ENCODE data around the gene RGSL1. TPM values are rescaled to one million over a fixed set of nuclear protein-coding genes. Genes with fewer than 3 reads are reported as not detected.

The RGSL1 gene
- total and polyA plus RNA-seq, 2 of the 8 experiments (the other 6 are each of a cell fraction or from before 2014, with no cell fraction given): not detected

- H2BK20ac ChIP-seq (ENCODE audit: low read length): no peak overlapping the region
- no peak overlapping the region for H4K5ac ChIP-seq (ENCODE audit: insufficient read length, low read depth, low read length)
Measured at GRCh38 chr1:182600745-182601415, 150.9 kb downstream of the RGSL1 start.

More at GRCh38 chr1:182600745-182601415, 150.9 kb downstream of the RGSL1 start:
- no peak overlapping the region for H3K4me3 ChIP-seq (ENCODE audit: extremely low read depth in 1 of 4, insufficient read depth in 2 of 4, low read depth in 3 of 4, low read length in 4 of 4)
- H3K56ac ChIP-seq (replicated peaks; ENCODE audit: insufficient read length, low read depth, low read length): no peak overlapping the region
- no peak overlapping the region for H2BK120ac ChIP-seq (replicated peaks; ENCODE audit: low read depth, low read length)
- no peaks in the 10 kb centered on the region for H3K79me1 ChIP-seq (ENCODE audit: low read depth, low read length)
- H4K91ac ChIP-seq (replicated peaks; ENCODE audit: insufficient read length, low read length): no peak overlapping the region
- H3K14ac ChIP-seq (ENCODE audit: insufficient read length): no peak overlapping the region
- WGBS, 2 experiments (ENCODE audit: extremely low coverage in 1 of 2, insufficient coverage in 1 of 2, insufficient read length in 1 of 2, insufficient replicate concordance in 2 of 2, low coverage in 1 of 2, low lambda C conversion rate in 2 of 2, missing lambda C conversion rate in 1 of 2): 82% methylated on average over 5 of the region's 5 CpGs; no CpG with 5 or more reads in 1 of the 2 experiments
- no peak overlapping the region for H2AK5ac ChIP-seq (ENCODE audit: low read depth, low read length)
- H3K27ac ChIP-seq (ENCODE audit: low read depth, low read length): no peak overlapping the region
- H3K9me3 ChIP-seq (ENCODE audit: insufficient read depth in 2 of 2, low read depth in 1 of 2, low read length in 1 of 2): no peaks in the 10 kb centered on the region
- H3K4me2 ChIP-seq (ENCODE audit: insufficient read depth in 1 of 2, low read depth in 2 of 2, low read length in 2 of 2): no peak overlapping the region
- no peak overlapping the region for H3K23ac ChIP-seq (ENCODE audit: insufficient read length)
- DNase-seq (ENCODE audit: low read depth in 1 of 2, low spot score in 2 of 2): no peak
- no peak overlapping the region for H2BK15ac ChIP-seq (ENCODE audit: low read length)
- H3K36me3 ChIP-seq (ENCODE audit: control insufficient read depth in 2 of 4, insufficient read depth in 4 of 4, low read length in 3 of 4): peaks cover 10 to 15% (median 12%) of the 10 kb centered on the region in 4 experiments; a peak in 5 of 8 replicates
- H3K18ac ChIP-seq (ENCODE audit: extremely low read depth, low read length): no peak overlapping the region
- no peak for FAIRE-seq
- no peaks in the 10 kb centered on the region for H3K79me2 ChIP-seq (ENCODE audit: control insufficient read depth in 1 of 2, insufficient read depth in 2 of 2, low read length in 2 of 2)
- H2AFZ ChIP-seq (ENCODE audit: low read length): no peak overlapping the region
- no peak overlapping the region for H3K4ac ChIP-seq (replicated peaks; ENCODE audit: insufficient read length, low read depth, low read length)
- peaks cover 4 to 19% (median 8%) of the 10 kb centered on the region in 4 experiments for H3K4me1 ChIP-seq (replicated peaks in 1 of 4; ENCODE audit: control insufficient read depth in 3 of 4, insufficient read depth in 4 of 4, low read length in 3 of 4)
- H3K23me2 ChIP-seq (ENCODE audit: low read depth, low read length): peaks cover 7% of the 10 kb centered on the region
- no peak for TF ChIP-seq SP2 (IDR thresholded peaks at IDR 0.05; ENCODE audit: low read length)
- no peak for TF ChIP-seq RFX5 (IDR thresholded peaks at IDR 0.05; ENCODE audit: borderline replicate concordance, low read depth, low read length)
- no peak for TF ChIP-seq RXRA (IDR thresholded peaks at IDR 0.05; ENCODE audit: insufficient read depth, low read depth, low read length)
- no peak for TF ChIP-seq POLR2A (IDR thresholded peaks at IDR 0.05; ENCODE audit: control extremely low read depth in 1 of 2, low read depth in 2 of 2, low read length in 2 of 2)
- no peak for TF ChIP-seq KDM4A (IDR thresholded peaks at IDR 0.05; ENCODE audit: low read depth, low read length, severe bottlenecking)
- no peak for TF ChIP-seq KDM5A (IDR thresholded peaks at IDR 0.05; ENCODE audit: low read length)
- TF ChIP-seq SAP30 (IDR thresholded peaks at IDR 0.05; ENCODE audit: insufficient read depth, insufficient replicate concordance, low read length): no peak
- no peak overlapping the region for H2BK12ac ChIP-seq (ENCODE audit: low read depth, low read length)
- H4K8ac ChIP-seq (ENCODE audit: extremely low read depth, insufficient read depth, low read length): no peak overlapping the region
- no peak overlapping the region for H2BK5ac ChIP-seq (ENCODE audit: low read depth, low read length)
- ChIA-PET CTCF (ENCODE audit: partially characterized antibody) (interaction anchor here (0.6 to 37.1 kb wide), 57 partner anchors 8 to 516 kb away, joined by 3 to 1131 read pairs (median 4); partner anchors contain the start of genes NPL and RGS8), POLR2A (ENCODE audit: partially characterized antibody) (interaction anchor here (0.7 to 15.0 kb wide), 12 partner anchors 13 to 196 kb away, joined by 3 to 231 read pairs (median 3); partner anchors contain the start of gene NPL)
- peaks cover 2 to 4% of the 10 kb centered on the region in 2 experiments for H4K20me1 ChIP-seq (replicated peaks in 1 of 2; ENCODE audit: control insufficient read depth in 1 of 2, insufficient read depth in 2 of 2, low read length in 2 of 2)
- H3K9ac ChIP-seq (replicated peaks in 1 of 4; ENCODE audit: extremely low read depth in 1 of 4, low read depth in 3 of 4, low read length in 3 of 4): no peak overlapping the region
- H3K27me3 ChIP-seq (replicated peaks in 1 of 4; ENCODE audit: control insufficient read depth in 3 of 4, extremely low read depth in 1 of 4, insufficient read depth in 3 of 4, low read length in 3 of 4): peaks cover 0 to 29% (median 20%) of the 10 kb centered on the region in 4 experiments; a peak in 6 of 7 replicates

All from H1 (cell line).